GM18861 (cell line): ENCODE results near the gene CBX4.
"Not testable (repeated sequence)": the region's sequence is repeated elsewhere in the genome, so short reads cannot be mapped to it uniquely, and the experiment has no call there.

Experiments used
- ATAC-seq: cut with Tn5 transposase; IDR thresholded peaks from one replicate; pipeline ENCODE4 v1.9.1; 2021; ENCODE audit not compliant: unreplicated experiment

The CBX4 gene

DNA sequence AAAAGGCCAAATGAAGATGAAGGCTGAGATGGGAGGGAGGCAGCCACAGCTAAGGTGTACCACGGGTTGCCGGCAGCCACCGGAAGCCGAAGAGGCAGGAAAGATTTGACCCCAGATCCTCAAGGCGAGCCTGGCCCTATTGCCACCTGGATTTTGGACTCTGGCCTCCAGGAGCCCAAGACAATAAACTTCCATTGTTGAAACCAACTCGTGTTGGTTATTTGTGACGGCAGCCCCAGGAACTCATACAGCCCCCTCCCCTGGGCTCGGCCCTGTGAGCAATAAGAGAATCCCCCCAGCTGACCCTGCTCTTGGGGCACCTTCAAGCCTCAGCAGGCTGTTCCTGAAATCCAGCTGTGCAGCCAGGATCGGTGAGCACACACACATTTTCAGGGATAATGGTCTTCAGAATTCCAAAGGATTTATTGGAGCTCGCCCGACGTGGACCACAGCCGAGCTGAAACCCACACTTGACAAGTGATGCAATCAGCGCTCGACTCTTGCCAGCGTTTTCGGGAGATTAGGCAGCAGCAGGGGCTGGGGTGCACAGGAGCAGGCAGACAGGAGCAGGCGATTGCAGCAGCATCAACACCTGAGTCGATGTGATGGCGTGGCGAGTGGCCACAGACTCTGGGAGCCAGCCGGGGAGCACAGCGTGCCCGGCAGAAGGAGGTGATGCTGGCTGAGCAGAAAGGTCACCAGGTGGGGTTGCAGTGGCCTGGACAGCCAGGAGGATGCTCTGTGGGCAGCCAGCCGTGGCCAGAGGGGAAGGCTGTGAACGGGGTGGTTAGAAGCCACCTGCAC lies 22.4 kb upstream of the CBX4 start:
- no peak for ATAC-seq

GRCh38 chr17:79859676-79860615 lies 20.7 kb upstream of the CBX4 start:
- ATAC-seq, result no peak

- ATAC-seq, result no peak
Measured at GRCh38 chr17:79857095-79857494, 17.9 kb upstream of the CBX4 start.

- no peak for ATAC-seq
Measured at GRCh38 chr17:79855331-79856124, 16.3 kb upstream of the CBX4 start.

- no peak for ATAC-seq
Measured at GRCh38 chr17:79854080-79855060, 15.1 kb upstream of the CBX4 start.

GRCh38 chr17:79853168-79853567 lies 13.9 kb upstream of the CBX4 start:
- not testable (repeated sequence) for ATAC-seq

GRCh38 chr17:79852748-79853147 lies 13.5 kb upstream of the CBX4 start:
- ATAC-seq, result no peak

DNA sequence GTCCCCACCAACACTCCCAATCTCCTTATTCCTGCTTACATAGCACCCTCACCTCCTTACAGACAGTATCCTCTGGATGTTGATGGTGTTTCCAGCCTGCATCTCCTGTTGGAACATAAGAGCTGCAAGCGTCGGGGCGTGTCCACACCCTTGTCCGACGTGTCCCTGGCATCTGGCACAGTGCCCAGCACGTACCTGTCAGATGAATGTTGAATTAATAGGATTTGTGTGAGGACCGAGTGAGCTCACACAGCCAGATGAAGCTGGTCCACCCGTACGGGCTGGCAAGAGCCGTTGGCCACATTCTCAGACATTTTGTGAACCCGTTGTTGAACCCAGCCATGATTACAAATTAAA lies 12.2 kb upstream of the CBX4 start:
- no peak for ATAC-seq

DNA sequence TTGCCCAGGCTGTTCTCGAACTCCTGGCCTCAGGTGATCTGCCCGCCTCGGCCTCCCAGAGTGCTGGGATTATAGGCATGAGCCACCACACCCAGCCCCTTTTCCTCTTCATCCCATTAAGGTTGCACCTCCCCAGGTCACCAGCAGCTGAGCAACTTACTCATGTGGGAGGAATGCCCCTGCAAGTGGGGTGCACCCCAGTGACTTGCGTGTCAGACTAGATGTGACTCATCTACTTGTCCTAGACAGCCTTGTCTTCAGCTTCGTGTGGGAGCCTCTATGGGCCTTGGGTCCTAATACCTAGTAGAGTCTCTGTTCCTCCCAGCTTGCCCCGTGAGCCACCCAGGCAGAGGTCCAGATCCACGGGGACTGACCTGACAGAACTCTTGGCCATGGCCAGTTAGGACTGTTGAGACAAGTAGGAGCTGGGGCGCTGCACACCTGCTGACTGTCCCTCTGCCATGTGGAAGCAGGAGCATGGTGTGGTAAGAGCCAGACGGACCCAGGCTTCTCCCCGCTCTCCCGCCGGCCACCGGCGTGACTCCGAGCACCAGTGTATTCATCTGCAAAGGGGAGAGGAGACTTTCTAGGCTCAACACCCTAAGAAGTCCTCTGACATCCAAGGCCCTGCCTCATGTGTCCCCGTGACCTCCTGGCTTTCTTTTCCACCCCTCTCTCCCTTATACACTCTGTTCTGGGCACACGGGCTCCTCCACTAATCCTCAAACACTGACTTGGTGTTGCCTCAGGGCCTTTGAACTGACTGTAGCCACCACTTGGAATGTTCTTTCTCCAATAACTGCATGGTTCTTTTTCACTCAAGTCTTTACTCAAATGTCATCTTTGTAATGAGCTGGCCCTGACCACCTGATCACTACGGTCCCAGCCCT lies 11.6 kb upstream of the CBX4 start:
- ATAC-seq, result no peak

- no peak for ATAC-seq
Measured at GRCh38 chr17:79849953-79850352, 10.7 kb upstream of the CBX4 start.

DNA sequence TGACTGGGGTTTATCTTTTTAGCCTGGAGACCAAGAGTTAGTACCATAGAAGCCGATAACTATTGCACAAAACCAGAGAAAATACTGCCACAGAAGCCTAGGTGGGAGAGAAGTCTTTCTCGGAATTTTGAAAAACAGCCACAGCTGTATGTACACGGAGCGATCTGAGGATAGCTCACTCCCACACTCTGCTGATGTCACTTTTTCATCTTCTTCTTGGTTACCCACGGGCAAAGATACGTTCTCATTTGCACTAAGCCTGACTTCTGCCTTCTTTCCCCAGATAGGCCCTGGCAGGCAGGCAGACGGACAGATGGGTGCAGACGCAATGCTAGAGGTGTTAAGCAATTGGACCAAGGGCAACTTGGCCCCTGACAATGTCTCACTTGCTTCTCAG lies 9.1 kb upstream of the CBX4 start:
- ATAC-seq, result no peak

GRCh38 chr17:79847698-79848369 lies 8.6 kb upstream of the CBX4 start:
- ATAC-seq, result no peak

GRCh38 chr17:79845601-79845949 lies 6.3 kb upstream of the CBX4 start:
- no peak for ATAC-seq

GRCh38 chr17:79844869-79845600 lies 5.8 kb upstream of the CBX4 start:
- ATAC-seq, result no peak

DNA sequence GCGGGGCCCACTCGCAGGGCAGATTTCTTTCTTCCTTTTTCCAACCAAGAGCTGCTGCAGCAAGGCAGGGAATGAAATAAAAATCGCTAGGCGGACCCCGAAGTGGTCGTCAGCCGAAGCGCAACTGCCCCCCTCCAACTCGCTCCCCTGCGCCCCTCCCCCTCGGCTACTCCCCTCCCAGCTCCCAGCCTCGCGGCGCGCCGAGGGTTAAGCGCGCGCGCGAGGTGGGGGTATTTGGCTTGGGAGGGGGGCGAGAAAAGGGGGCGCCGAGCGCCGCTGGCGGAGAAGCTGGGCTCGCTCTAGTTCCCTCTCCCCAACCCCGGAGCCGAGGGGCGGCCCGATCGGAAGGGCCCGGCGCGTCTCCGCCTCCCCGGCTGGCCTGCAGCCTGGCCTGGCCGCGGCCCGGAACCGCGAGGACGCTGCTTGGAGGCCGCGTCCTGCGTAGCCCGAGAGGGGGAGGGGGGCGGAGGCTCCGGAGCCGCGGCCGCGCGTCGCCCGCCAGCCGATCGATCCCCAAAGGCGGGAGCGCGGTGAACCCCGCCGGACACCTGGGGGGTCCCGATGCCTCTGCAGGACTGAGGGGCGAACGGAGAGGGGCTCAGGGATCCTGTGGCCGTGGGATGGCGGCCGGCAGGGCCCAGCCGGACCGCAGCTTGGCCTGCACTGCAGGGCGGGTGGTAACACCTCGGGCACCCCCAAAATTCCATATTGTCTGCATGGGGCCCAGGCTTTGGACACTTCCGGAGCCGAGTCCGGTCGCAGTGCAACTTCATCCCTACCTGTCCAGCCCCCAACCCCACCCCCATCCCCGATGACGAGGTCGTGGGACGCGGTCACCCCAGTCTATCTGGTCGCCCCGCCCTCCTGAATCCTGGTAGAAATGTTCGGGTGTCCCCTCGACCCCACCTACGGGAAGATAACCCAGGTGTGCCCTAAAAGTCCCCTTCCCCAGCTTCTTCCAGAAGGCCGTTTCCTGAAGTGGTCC lies 4.9 kb upstream of the CBX4 start:
- ATAC-seq, result no peak

GRCh38 chr17:79843474-79843815 lies 4.2 kb upstream of the CBX4 start:
- ATAC-seq, result no peak
